Measurements from ENCODE around the gene FLCN.
"Not testable (repeated sequence)": the region's sequence is repeated elsewhere in the genome, so short reads cannot be mapped to it uniquely, and the experiment has no call there.

Gene FLCN, protein sequence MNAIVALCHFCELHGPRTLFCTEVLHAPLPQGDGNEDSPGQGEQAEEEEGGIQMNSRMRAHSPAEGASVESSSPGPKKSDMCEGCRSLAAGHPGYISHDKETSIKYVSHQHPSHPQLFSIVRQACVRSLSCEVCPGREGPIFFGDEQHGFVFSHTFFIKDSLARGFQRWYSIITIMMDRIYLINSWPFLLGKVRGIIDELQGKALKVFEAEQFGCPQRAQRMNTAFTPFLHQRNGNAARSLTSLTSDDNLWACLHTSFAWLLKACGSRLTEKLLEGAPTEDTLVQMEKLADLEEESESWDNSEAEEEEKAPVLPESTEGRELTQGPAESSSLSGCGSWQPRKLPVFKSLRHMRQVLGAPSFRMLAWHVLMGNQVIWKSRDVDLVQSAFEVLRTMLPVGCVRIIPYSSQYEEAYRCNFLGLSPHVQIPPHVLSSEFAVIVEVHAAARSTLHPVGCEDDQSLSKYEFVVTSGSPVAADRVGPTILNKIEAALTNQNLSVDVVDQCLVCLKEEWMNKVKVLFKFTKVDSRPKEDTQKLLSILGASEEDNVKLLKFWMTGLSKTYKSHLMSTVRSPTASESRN

DNA sequence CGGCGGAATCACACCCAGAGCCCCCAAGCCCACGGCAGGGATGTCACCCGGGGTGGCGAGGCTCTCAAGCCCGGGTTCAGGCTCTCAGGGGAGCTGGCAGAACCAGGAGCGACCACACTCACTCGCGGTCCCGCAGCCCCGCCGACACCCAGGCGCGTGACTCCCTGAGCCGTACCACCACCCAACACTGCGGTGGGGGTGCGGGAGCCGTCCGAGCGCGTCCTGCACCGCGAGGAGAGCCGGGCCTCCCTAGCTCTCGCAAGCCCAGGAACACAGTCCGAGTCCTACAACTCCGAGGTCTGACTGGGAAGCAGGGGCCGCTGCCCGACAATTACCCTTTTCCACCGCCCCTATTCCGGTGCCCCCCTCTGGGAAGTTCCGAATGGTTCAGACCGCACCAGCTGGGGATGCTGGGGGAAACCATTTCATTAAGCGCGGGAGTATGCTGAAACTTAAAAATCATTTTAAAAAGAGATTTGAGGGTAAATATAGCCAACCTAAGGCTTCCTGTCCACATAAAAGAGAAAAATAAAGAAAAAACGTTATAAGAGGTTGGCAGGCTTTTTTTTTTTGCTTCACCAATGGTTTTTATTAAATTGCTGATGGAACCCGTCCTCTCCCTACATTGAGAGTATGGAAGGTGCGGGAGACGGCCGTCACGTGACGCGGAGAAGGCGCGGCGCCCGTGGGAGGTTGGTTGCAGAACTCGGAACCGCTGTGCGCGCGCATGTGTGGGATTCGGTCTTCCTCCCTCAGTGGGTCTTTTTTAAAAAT is at the start of gene FLCN:
Gene FLCN (minus strand): TSS at position 143 of the 774 bp plus-strand sequence. CDS start 9,031 bp downstream, outside the sequence.
- peak; percentile 68 to 86 for DNase-seq

- no peak for DNase-seq
Measured at GRCh38 chr17:17285951-17286350, 49.0 kb upstream of the FLCN start.

- DNase-seq: peak; percentile 95 to 96
Measured at GRCh38 chr17:17280613-17281549, 43.9 kb upstream of the FLCN start, which contains the start of gene COPS3. Gene COPS3 (minus strand): TSS chr17:17281246. CDS start chr17:17281186, 60 bp downstream.

DNA sequence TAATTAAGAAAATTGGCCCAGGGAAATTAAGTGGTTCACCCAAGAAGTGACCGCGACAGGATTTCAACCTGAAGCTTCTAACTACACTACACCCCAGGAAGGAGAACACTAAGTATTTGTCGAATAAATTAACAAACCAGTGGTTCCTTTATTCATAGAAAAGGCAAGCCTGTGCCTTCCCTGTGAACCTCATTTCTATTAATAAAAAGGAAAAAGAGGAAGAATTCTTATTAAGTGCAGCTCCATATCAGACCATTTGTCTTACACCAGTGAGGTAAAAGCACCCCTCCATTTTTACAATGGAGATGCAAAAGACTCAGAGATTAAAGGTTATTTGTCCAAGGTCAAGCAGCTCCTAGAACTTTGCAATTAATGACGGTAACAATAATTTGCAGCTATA is 42.3 kb upstream of the FLCN start:
- DNase-seq: no peak

- DNase-seq: not testable (repeated sequence)
Measured at GRCh38 chr17:17277431-17277830, 40.5 kb upstream of the FLCN start.

GRCh38 chr17:17275971-17276370 is 39.0 kb upstream of the FLCN start:
- no peak for DNase-seq

- no peak for DNase-seq
Measured at GRCh38 chr17:17269926-17270773, 33.2 kb upstream of the FLCN start.

DNA sequence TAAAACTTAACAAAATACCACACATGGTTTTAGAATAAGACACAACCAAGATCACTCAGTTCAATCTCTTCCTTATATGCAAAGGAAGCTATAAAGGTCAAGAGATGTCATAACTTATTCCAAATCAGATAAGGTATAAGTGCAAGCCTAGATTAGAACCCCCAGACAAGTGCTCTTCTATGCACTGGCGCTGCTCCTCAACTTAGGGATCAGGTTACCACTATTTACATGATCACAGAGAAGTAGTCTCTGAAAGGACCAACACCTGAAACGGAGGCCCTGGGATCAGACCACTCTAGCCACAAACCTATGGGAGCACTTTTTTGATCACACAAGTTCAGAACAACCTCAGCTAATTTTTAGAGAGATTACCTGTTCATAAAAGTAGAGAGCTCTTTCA is 27.5 kb upstream of the FLCN start:
- no peak for DNase-seq

DNA sequence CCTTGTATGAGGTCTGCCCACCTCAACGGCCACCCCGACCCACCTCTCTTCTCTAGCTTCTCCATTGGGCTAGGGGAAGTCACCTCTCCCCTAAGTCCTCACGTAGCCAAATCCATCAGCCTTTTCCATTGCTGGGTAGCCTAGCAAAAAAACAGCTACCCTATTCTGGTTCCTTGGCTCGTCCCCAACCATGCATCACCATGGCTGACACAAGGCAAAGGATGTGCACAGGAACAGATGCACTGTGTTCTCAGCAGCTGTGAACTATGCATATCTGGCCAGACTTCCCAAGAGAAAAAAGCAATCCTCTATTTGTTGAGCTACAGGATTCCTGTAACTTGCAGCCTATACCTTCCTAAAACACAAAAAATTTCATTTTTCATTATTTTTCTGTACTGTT is 22.0 kb upstream of the FLCN start:
- no peak for DNase-seq

DNA sequence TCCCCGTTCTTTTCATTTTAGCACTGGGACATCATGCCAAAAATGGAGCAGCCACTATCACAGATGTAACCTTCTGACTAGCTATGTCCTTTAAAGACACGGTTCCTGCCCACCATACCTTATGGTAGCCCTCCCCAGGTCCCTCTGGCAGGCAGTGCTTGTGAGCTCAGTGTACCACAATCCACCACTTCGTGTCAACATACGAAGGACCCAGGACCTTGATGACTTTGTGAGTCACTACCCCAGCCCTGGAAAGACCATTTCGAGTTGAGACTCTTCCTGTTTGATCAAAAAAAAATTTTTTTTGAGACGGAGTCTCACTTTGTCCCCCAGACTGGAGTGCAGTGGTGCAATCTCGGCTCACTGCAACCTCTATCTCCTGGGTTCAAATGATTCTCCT is 21.0 kb upstream of the FLCN start:
- DNase-seq: no peak

GRCh38 chr17:17256316-17256715 is 19.3 kb upstream of the FLCN start:
- no peak for DNase-seq

GRCh38 chr17:17255689-17256088 is 18.7 kb upstream of the FLCN start:
- DNase-seq: not testable (repeated sequence)

DNA sequence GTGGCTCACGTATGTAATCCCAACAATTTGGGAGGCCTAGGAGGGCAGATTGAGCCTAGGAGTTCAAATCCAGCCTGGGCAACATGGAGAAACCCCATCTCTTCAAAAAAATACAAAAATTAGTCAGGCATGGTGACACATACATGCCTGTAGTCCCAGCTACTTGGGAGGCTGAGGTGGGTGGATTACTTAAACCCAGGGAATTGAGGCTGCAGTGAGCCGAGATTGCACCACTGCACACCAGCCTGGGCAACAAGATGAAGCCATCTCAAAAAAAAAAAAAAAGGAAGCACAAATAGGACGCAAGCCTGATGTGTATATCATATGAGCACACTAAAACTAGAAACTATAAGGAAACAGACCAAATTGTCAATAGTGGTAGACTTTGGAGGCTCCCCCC is 17.1 kb upstream of the FLCN start:
- DNase-seq: no peak

GRCh38 chr17:17253406-17253805 is 16.4 kb upstream of the FLCN start:
- DNase-seq: no peak

GRCh38 chr17:17252149-17252661 is 15.2 kb upstream of the FLCN start:
- no peak for DNase-seq

DNA sequence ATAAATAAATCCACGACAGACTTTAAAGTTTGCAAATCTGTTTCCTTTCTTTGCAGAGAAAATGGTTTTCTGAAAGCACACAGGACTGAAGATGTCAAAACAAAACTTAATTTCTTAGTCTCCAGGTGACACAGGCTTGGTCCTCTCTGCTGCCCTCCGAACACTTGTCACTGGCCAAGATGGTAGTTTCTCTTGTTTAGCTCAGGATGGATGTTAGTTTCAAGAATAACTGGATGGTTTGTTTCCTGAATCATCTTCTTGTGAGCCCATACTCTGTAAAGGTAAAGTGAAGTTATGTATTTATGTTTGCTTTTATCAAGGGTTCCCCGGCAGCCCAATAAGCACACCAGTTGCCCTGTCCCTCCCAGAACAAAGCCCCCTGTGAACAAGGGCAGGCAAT is 9.9 kb upstream of the FLCN start:
- DNase-seq: no peak

GRCh38 chr17:17243163-17243562 is 6.2 kb upstream of the FLCN start:
- no peak for DNase-seq

- no peak for DNase-seq
Measured at GRCh38 chr17:17242246-17242645, 5.3 kb upstream of the FLCN start.

GRCh38 chr17:17241656-17242055 is 4.7 kb upstream of the FLCN start:
- no peak for DNase-seq

DNA sequence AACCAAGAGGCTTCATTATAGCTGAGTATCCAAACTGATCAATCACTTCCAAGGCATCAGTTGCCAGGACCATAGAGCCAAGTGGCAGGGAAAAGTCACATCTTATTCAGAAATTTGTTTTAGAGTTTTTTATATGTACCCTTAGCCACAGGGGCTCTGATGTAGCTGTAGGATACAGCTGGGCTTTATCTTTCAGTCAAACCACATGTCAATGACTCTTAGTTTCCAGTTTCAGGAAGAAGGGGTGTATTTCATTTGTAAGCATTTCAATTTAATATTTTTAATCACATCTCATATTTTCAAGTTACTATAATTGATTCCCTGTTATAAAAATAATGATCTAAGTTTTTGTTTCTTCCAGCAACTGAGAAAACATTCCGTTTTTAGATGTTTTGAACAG is 2.9 kb upstream of the FLCN start:
- no peak for DNase-seq

- DNase-seq: no peak
Measured at GRCh38 chr17:17236295-17237025, 508 bp downstream of the FLCN start.

Data from NCI-H1930 (cell line).